SK-N-SH treated with all-trans-retinoic acid at 6 μM for 48 hours (cell line): ENCODE data around the gene RAD54L.

Experiments
- ARNTL ChIP-seq: fragments of 450-650 bp; formaldehyde crosslinking; IDR thresholded peaks from 2 replicates; pipeline ENCODE4 v1.5.0; 2020; ENCODE audit warnings: low read depth, mild to moderate bottlenecking, moderate library complexity, borderline replicate concordance
- BACH2 ChIP-seq: fragments of 250-450 bp; sonication (Bioruptor Pico); IDR thresholded peaks from 2 replicates; pipeline ENCODE4 v1.9.0; 2021; ENCODE audit warnings: mild to moderate bottlenecking, borderline replicate concordance
- CSDC2 ChIP-seq: fragments of 250-450 bp; sonication (Bioruptor Pico); IDR thresholded peaks from 2 replicates; pipeline ENCODE4 v1.5.0; 2020; ENCODE audit warnings: mild to moderate bottlenecking, moderate library complexity
- ESRRG ChIP-seq: fragments of 250-450 bp; sonication (Bioruptor Pico); IDR thresholded peaks from 2 replicates; pipeline ENCODE4 v1.6.1; 2021; ENCODE audit warnings: mild to moderate bottlenecking
- POU6F1 ChIP-seq: fragments of 250-450 bp; sonication (Bioruptor Pico); IDR thresholded peaks from 2 replicates; pipeline ENCODE4 v1.8.0; 2021; ENCODE audit warnings: low read depth, mild to moderate bottlenecking, moderate library complexity, borderline replicate concordance
- SNAI2 ChIP-seq: fragments of 250-450 bp; sonication (Bioruptor Pico); IDR thresholded peaks from 2 replicates; pipeline ENCODE4 v1.5.0; 2020; ENCODE audit warnings: mild to moderate bottlenecking, moderate library complexity
- TCF4 ChIP-seq: fragments of 250-450 bp; sonication (Bioruptor Pico); IDR thresholded peaks from 2 replicates; pipeline ENCODE4 v1.8.0; 2021; ENCODE audit warnings: mild to moderate bottlenecking, moderate library complexity, borderline replicate concordance
- ZNF70 ChIP-seq: fragments of 450-650 bp; formaldehyde crosslinking; IDR thresholded peaks from 2 replicates; pipeline ENCODE4 v1.5.0; 2020; ENCODE audit warnings: mild to moderate bottlenecking, moderate library complexity

GRCh38 chr1:46289976-46290375 is 42.4 kb downstream of the RAD54L start:
- TF ChIP-seq POU6F1 (CRISPR knock-in tag) = no peak
- no peak for TF ChIP-seq ZNF70 (CRISPR knock-in tag)
- TF ChIP-seq ARNTL (CRISPR knock-in tag) = no peak
- TF ChIP-seq TCF4 (CRISPR knock-in tag) = no peak
- TF ChIP-seq ESRRG = no peak
- TF ChIP-seq BACH2 (CRISPR knock-in tag) = no peak
- no peak for TF ChIP-seq SNAI2
- no peak for TF ChIP-seq CSDC2
